Adrenal gland (tissue), 12 donors: Measurements from ENCODE around the gene CEP85. TPM values are rescaled to one million over a fixed set of nuclear protein-coding genes. Genes with fewer than 3 reads are reported as not detected.

Source experiments
- DNase-seq, 7 donors: peaks; one replicate each; pipeline ENCODE4 v3.0.0-alpha.2; 2019 to 2020
- H3K27ac ChIP-seq, 5 donors: fragments of 200-600 bp; sonication (generic) in 4 of 5; 1 replicate in 3 of 5; 2 replicates in 2 of 5; pipeline versions ENCODE4 v1.5.1 to v1.8.0; 2016 to 2020; ENCODE audit warnings: mild to moderate bottlenecking in 1 of 5
- H3K27me3 ChIP-seq: fragments of 200-600 bp; 2 replicates; pipeline ENCODE4 v1.8.0; 2021
- H3K36me3 ChIP-seq, 2 donors: fragments of 200-600 bp; replicated peaks in 1 of 2; 1 replicate in 1 of 2; 2 replicates in 1 of 2; pipeline versions ENCODE4 v1.5.1 to v1.8.0; 2018 to 2022
- H3K4me1 ChIP-seq, 2 donors: fragments of 200-600 bp; replicated peaks in 1 of 2; 1 replicate in 1 of 2; 2 replicates in 1 of 2; pipeline versions ENCODE4 v1.5.1 to v1.8.0; 2018 to 2021
- H3K4me3 ChIP-seq, 4 donors: fragments of 200-600 bp; sonication (generic) in 3 of 4; one replicate each; pipeline ENCODE4 v1.5.1; 2016 to 2018
- H3K9me3 ChIP-seq, 3 donors: fragments of 200-600 bp; sonication (generic) in 1 of 3; replicated peaks in 1 of 3; 1 replicate in 2 of 3; 2 replicates in 1 of 3; pipeline versions ENCODE4 v1.5.1 to v1.8.0; 2016 to 2021
- CTCF ChIP-seq, 6 experiments: fragments of 450-650 bp in 4 of 6; fragments of 200-600 bp in 2 of 6; sonication (generic) in 1 of 6; IDR thresholded peaks; 1 replicate in 5 of 6; 2 replicates in 1 of 6; pipeline versions ENCODE4 v1.5.1 to v1.8.0; 2016 to 2021; ENCODE audit warnings: antibody characterized with exemption in 6 of 6, mild to moderate bottlenecking in 2 of 6, moderate library complexity in 1 of 6
- POLR2A ChIP-seq, 2 donors: fragments of 450-650 bp; IDR thresholded peaks; one replicate each; pipeline ENCODE4 v1.6.1; 2017; ENCODE audit warnings: antibody characterized with exemption in 2 of 2, mild to moderate bottlenecking in 2 of 2, moderate library complexity in 1 of 2
- WGBS, 4 donors: extraction: QIAGEN DNeasy Blood & Tissue Kit in 2 of 4; methylation state at CpG; one replicate each; pipeline versions ENCODE4 v1.1.5 to v1.1.7; 2013 to 2017; 5-methylcytosine and 5-hydroxymethylcytosine counted together
- intact Hi-C, 2 donors: fragments of 100-400 bp; cut with DNase I; formaldehyde crosslinking; loops; one replicate each; pipeline versions ENCODE4 v1.14.1 to v1.15.0; 2022 to 2023
- polyA plus RNA-seq, 3 donors: library from polyadenylated mRNA; stranded (reverse); fragments of 200-250 nt in 2 of 3; fragments of 350-450 nt in 1 of 3; fragmentation: Illumina TruSeq in 1 of 3; extraction: RNeasy Lipid Tissue Mini Kit (QIAGEN cat#74804) in 1 of 3; gene quantifications; one replicate each; pipeline ENCODE4 v1.2.3, GENCODE V29; 2013 to 2014
- total RNA-seq, 9 donors: library from RNA; depleted of rRNA in 4 of 9; stranded (reverse); fragments of >200 nt in 4 of 9; fragments of 120-200 nt in 1 of 9; fragmentation: NEBNext Ultra II Directional in 1 of 9; extraction: Animal tissue kit (Norgen Biotek cat#: 25700) in 1 of 9; gene quantifications; one replicate each; pipeline versions ENCODE4 v1.1.0 to v1.2.4, GENCODE V29; 2013 to 2023
- donor health status: healthy with polysubstance abuse.
- donor health status: Bipolar disorder and iron deficiency.
- donor health status: DM: yes; HTN: yes; CAD: no.
- donor health status: DM: no; HTN: no; CAD: no.
- donor health status: DM: no; HTN: no; CAD: no.
- donor health status: DM: yes; HTN: yes; CAD: no.

CEP85 gene
- total and polyA plus RNA-seq, 12 donors: 2.5 to 16.4 (median 5.8) TPM

- Histone ChIP-seq H3K27ac (no peak overlapping the region), H3K9me3 (no peaks in the 10 kb centered on the region), H3K4me3 (no peak overlapping the region), H3K36me3 (no peaks in the 10 kb centered on the region), H3K27me3 (no peaks in the 10 kb centered on the region), H3K4me1 (no peaks in the 10 kb centered on the region)
- intact Hi-C loops: no loop called here
- TF ChIP-seq POLR2A (IDR thresholded peaks at IDR 0.05) (no peak), CTCF (IDR thresholded peaks at IDR 0.05) (no peak)
- DNase-seq: no peak
- 89 to 93% (median 91%) methylated on average over 20 to 22 of the region's 22 CpGs for WGBS, 4 donors
These were observed 61.5 kb downstream of the CEP85 start for GRCh38 chr1:26295194-26296138.

- TF ChIP-seq CTCF (IDR thresholded peaks at IDR 0.05) (no peak), POLR2A (IDR thresholded peaks at IDR 0.05) (no peak)
- H3K27me3 ChIP-seq: no peaks in the 10 kb centered on the region
- no peaks in the 10 kb centered on the region for H3K9me3 ChIP-seq
- no peaks in the 10 kb centered on the region for H3K36me3 ChIP-seq
- intact Hi-C loops: no loop called here
- no peak overlapping the region for H3K27ac ChIP-seq
- no peaks in the 10 kb centered on the region for H3K4me1 ChIP-seq
- 82 to 91% (median 88%) methylated on average over 10 to 16 of the region's 16 CpGs for WGBS, 4 donors
- no peak overlapping the region for H3K4me3 ChIP-seq
- DNase-seq: no peak
These were observed 62.5 kb downstream of the CEP85 start for GRCh38 chr1:26296340-26297056.

GRCh38 chr1:26297057-26297790 lies 63.2 kb downstream of the CEP85 start:
- no peaks in the 10 kb centered on the region for H3K36me3 ChIP-seq
- DNase-seq: no peak
- TF ChIP-seq CTCF (IDR thresholded peaks at IDR 0.05): no peak
- TF ChIP-seq POLR2A (IDR thresholded peaks at IDR 0.05): no peak
- H3K27ac ChIP-seq: no peak overlapping the region
- H3K4me3 ChIP-seq: no peak overlapping the region
- no peaks in the 10 kb centered on the region for H3K4me1 ChIP-seq
- H3K27me3 ChIP-seq: no peaks in the 10 kb centered on the region
- intact Hi-C loops: no loop called here
- WGBS, 4 donors: 90 to 100% (median 92%) methylated on average over 7 to 12 of the region's 12 CpGs
- H3K9me3 ChIP-seq: no peaks in the 10 kb centered on the region

- 68 to 92% (median 76%) methylated on average over 3 to 6 of the region's 6 CpGs for WGBS, 4 donors
- H3K27me3 ChIP-seq: no peaks in the 10 kb centered on the region
- no peaks in the 10 kb centered on the region for H3K9me3 ChIP-seq
- H3K27ac ChIP-seq: no peak overlapping the region
- no peaks in the 10 kb centered on the region for H3K4me1 ChIP-seq
- no peak for TF ChIP-seq POLR2A (IDR thresholded peaks at IDR 0.05)
- TF ChIP-seq CTCF (IDR thresholded peaks at IDR 0.05): no peak
- DNase-seq: no peak
- no peak overlapping the region for H3K4me3 ChIP-seq
- intact Hi-C loops: no loop called here
- H3K36me3 ChIP-seq: no peaks in the 10 kb centered on the region
These were observed 63.8 kb downstream of the CEP85 start for GRCh38 chr1:26297791-26298124.
